Common myeloid progenitor, CD34-positive (primary cell): ENCODE data around the gene REPIN1.

Experiments
- CTCF ChIA-PET: fragments of 350-600 bp; sonication (Branson Sonifier 250); formaldehyde crosslinking; loops from one replicate; lab custom pipeline; 2021; ENCODE audit warnings: antibody characterized with exemption; lab: Charles Lee
- POLR2A ChIA-PET: fragments of 350-600 bp; sonication (Branson Sonifier 250); formaldehyde crosslinking; loops from one replicate; lab custom pipeline; 2021; ENCODE audit warnings: antibody characterized with exemption; lab: Charles Lee
- DNase-seq, 3 donors: peaks; one replicate each; pipeline versions ENCODE4 v3.0.0 to v3.0.0-alpha.2; 2013
- H3K27ac ChIP-seq, 2 experiments: 1 replicate in 1 of 2; 2 replicates in 1 of 2; pipeline ENCODE4 v1.7.0; 2013; ENCODE audit warnings: inconsistent platforms in 2 of 2, low read length in 2 of 2, mild to moderate bottlenecking in 2 of 2, low read depth in 1 of 2, moderate library complexity in 1 of 2; ENCODE audit not compliant: severe bottlenecking in 2 of 2, insufficient read depth in 1 of 2, poor library complexity in 1 of 2
- H3K27me3 ChIP-seq, 5 experiments: replicated peaks in 2 of 5; 1 replicate in 3 of 5; 2 replicates in 2 of 5; pipeline versions ENCODE4 v1.6.1 to v1.7.0; 2013; ENCODE audit warnings: low read length in 4 of 5, mild to moderate bottlenecking in 2 of 5, moderate library complexity in 2 of 5, inconsistent platforms in 1 of 5; ENCODE audit not compliant: insufficient read depth in 5 of 5, control insufficient read depth in 4 of 5
- H3K36me3 ChIP-seq, 4 experiments: 1 replicate in 2 of 4; 2 replicates in 2 of 4; pipeline versions ENCODE4 v1.6.1 to v1.7.0; 2013; ENCODE audit warnings: low read length in 3 of 4, control low read depth in 1 of 4, mild to moderate bottlenecking in 1 of 4; ENCODE audit not compliant: control insufficient read depth in 4 of 4, insufficient read depth in 4 of 4
- H3K4me1 ChIP-seq, 4 experiments: 1 replicate in 3 of 4; 2 replicates in 1 of 4; pipeline versions ENCODE4 v1.6.1 to v1.7.1; 2013; ENCODE audit warnings: low read length in 3 of 4, mild to moderate bottlenecking in 3 of 4, control low read depth in 1 of 4, inconsistent platforms in 1 of 4, moderate library complexity in 1 of 4; ENCODE audit not compliant: control insufficient read depth in 4 of 4, insufficient read depth in 4 of 4; ENCODE audit errors: control extremely low read depth in 1 of 4
- H3K4me3 ChIP-seq, 7 experiments: 1 replicate in 4 of 7; 2 replicates in 3 of 7; pipeline versions ENCODE4 v1.5.1 to v1.7.0; 2013; ENCODE audit warnings: mild to moderate bottlenecking in 7 of 7, low read length in 6 of 7, moderate library complexity in 6 of 7, inconsistent platforms in 2 of 7, low read depth in 2 of 7, control low read depth in 1 of 7; ENCODE audit not compliant: insufficient read depth in 4 of 7, control insufficient read depth in 1 of 7; ENCODE audit errors: extremely low read depth in 1 of 7
- H3K9me3 ChIP-seq, 5 experiments: 1 replicate in 4 of 5; 2 replicates in 1 of 5; pipeline versions ENCODE4 v1.6.1 to v1.7.1; 2013; ENCODE audit warnings: low read length in 4 of 5, mild to moderate bottlenecking in 2 of 5, inconsistent platforms in 1 of 5, low read depth in 1 of 5, moderate library complexity in 1 of 5; ENCODE audit not compliant: control insufficient read depth in 4 of 5, insufficient read depth in 2 of 5; ENCODE audit errors: control extremely low read depth in 1 of 5
- WGBS: methylation state at CpG from one replicate; pipeline ENCODE4 v1.1.5; 2013; ENCODE audit not compliant: insufficient coverage; 5-methylcytosine and 5-hydroxymethylcytosine counted together

Gene REPIN1

GRCh38 chr7:150406567-150407421, 38.2 kb downstream of the REPIN1 start:
- WGBS = 73% methylated on average over 9 of the region's 10 CpGs
- POLR2A ChIA-PET = no interaction called here
- peaks cover 3 to 36% (median 16%) of the 10 kb centered on the region in 4 experiments for H3K36me3 ChIP-seq
- H3K4me3 ChIP-seq = peak overlapping the region in 5 of 7 experiments; percentile 68 to 90 (median 80)
- H3K27me3 ChIP-seq = no peaks in the 10 kb centered on the region
- H3K27ac ChIP-seq = peak overlapping the region in 1 of 2 experiments; percentile 95
- H3K4me1 ChIP-seq = peaks cover 0 to 33% (median 31%) of the 10 kb centered on the region in 4 experiments
- peak; percentile 35 to 71 (median 58) for DNase-seq
- no peaks in the 10 kb centered on the region for H3K9me3 ChIP-seq
- CTCF ChIA-PET = interaction anchor here (1.0 to 4.0 kb wide), 13 partner anchors 12 to 332 kb away, joined by 3 to 29 read pairs (median 5); no protein-coding TSS in a partner anchor

- POLR2A ChIA-PET = interaction anchor here (0.6 kb wide), 1 partner anchor 10 kb away, joined by 6 read pairs; no protein-coding TSS in a partner anchor
- CTCF ChIA-PET = interaction anchor here (1.1 to 4.0 kb wide), 6 partner anchors 14 to 74 kb away, joined by 3 to 14 read pairs (median 6); no protein-coding TSS in a partner anchor
These were observed 39.2 kb downstream of the REPIN1 start for GRCh38 chr7:150407588-150408392.

GRCh38 chr7:150408393-150409299, 40.0 kb downstream of the REPIN1 start:
- CTCF ChIA-PET = interaction anchor here (1.5 to 1.9 kb wide), 3 partner anchors 10 to 13 kb away, joined by 4 to 7 read pairs (median 4); no protein-coding TSS in a partner anchor
- WGBS = 98% methylated on average over 16 of the region's 22 CpGs
- H3K36me3 ChIP-seq = peaks cover 3 to 38% (median 17%) of the 10 kb centered on the region in 4 experiments
- no peak overlapping the region for H3K4me3 ChIP-seq
- H3K4me1 ChIP-seq = peaks cover 0 to 30% (median 28%) of the 10 kb centered on the region in 4 experiments
- DNase-seq = peak in 2 of 3 donors; percentile 27 to 34
- POLR2A ChIA-PET = interaction anchor here (0.6 kb wide), 1 partner anchor 9 kb away, joined by 6 read pairs; no protein-coding TSS in a partner anchor
- H3K9me3 ChIP-seq = no peaks in the 10 kb centered on the region
- no peaks in the 10 kb centered on the region for H3K27me3 ChIP-seq
- no peak overlapping the region for H3K27ac ChIP-seq

More at GRCh38 chr7:150407588-150408392, 39.2 kb downstream of the REPIN1 start:
- no peak overlapping the region for H3K4me3 ChIP-seq
- H3K9me3 ChIP-seq = no peaks in the 10 kb centered on the region
- H3K4me1 ChIP-seq = peaks cover 0 to 33% (median 31%) of the 10 kb centered on the region in 4 experiments
- no peak for DNase-seq
- no peak overlapping the region for H3K27ac ChIP-seq
- 98% methylated on average over 90 of the region's 91 CpGs for WGBS
- peaks cover 3 to 38% (median 17%) of the 10 kb centered on the region in 4 experiments for H3K36me3 ChIP-seq
- H3K27me3 ChIP-seq = no peaks in the 10 kb centered on the region

- H3K27ac ChIP-seq = no peak overlapping the region
- no peak for DNase-seq
- no peak overlapping the region for H3K4me3 ChIP-seq
- no peaks in the 10 kb centered on the region for H3K9me3 ChIP-seq
- 95% methylated on average over 8 of the region's 10 CpGs for WGBS
- H3K36me3 ChIP-seq = peaks cover 3 to 38% (median 17%) of the 10 kb centered on the region in 4 experiments
- POLR2A ChIA-PET = no interaction called here
- peaks cover 0 to 21% (median 20%) of the 10 kb centered on the region in 4 experiments for H3K4me1 ChIP-seq
- CTCF ChIA-PET = interaction anchor here (1.5 kb wide), 2 partner anchors 9 to 11 kb away, joined by 4 read pairs; no protein-coding TSS in a partner anchor
- H3K27me3 ChIP-seq = no peaks in the 10 kb centered on the region
These were observed 40.8 kb downstream of the REPIN1 start for GRCh38 chr7:150409300-150410030.

GRCh38 chr7:150410131-150410530, 41.5 kb downstream of the REPIN1 start:
- ChIA-PET POLR2A (no interaction called here), CTCF (interaction anchor here (1.5 kb wide), 2 partner anchors 8 to 10 kb away, joined by 4 read pairs; no protein-coding TSS in a partner anchor)
- Histone ChIP-seq H3K27ac (no peak overlapping the region), H3K4me3 (no peak overlapping the region), H3K4me1 (peaks cover 0 to 17% (median 16%) of the 10 kb centered on the region in 4 experiments), H3K9me3 (no peaks in the 10 kb centered on the region), H3K27me3 (no peaks in the 10 kb centered on the region), H3K36me3 (peaks cover 3 to 38% (median 17%) of the 10 kb centered on the region in 4 experiments)
- DNase-seq = no peak
- 93% methylated on average over 7 of the region's 7 CpGs for WGBS
